KMS-11 (cell line): Measurements from ENCODE around the gene DDX24.
"Not testable (repeated sequence)": the region's sequence is repeated elsewhere in the genome, so short reads cannot be mapped to it uniquely, and the experiment has no call there.

Source experiments
- H2AFZ ChIP-seq: fragments of 200-600 bp; sonication (generic); 2 replicates; pipeline ENCODE4 v1.6.1; 2016; ENCODE audit warnings: antibody characterized with exemption, mixed run types, low read depth
- H3K27ac ChIP-seq: fragments of 200-600 bp; sonication (generic); 2 replicates; pipeline ENCODE4 v1.6.1; 2016; ENCODE audit warnings: mild to moderate bottlenecking, mixed run types
- H3K27me3 ChIP-seq: fragments of 200-600 bp; sonication (generic); 2 replicates; pipeline ENCODE4 v1.6.1; 2017; ENCODE audit warnings: mild to moderate bottlenecking, low read depth, mixed run types, moderate library complexity; ENCODE audit not compliant: insufficient read depth
- H3K36me3 ChIP-seq: fragments of 200-600 bp; sonication (generic); 2 replicates; pipeline ENCODE4 v1.6.1; 2017; ENCODE audit warnings: mild to moderate bottlenecking, mixed run types; ENCODE audit not compliant: insufficient read depth
- H3K4me1 ChIP-seq: fragments of 200-600 bp; sonication (generic); 2 replicates; pipeline ENCODE4 v1.6.1; 2016; ENCODE audit warnings: mild to moderate bottlenecking, low read depth, mixed run types; ENCODE audit not compliant: poor library complexity, severe bottlenecking
- H3K4me2 ChIP-seq: fragments of 200-600 bp; sonication (generic); 2 replicates; pipeline ENCODE4 v1.7.0; 2016; ENCODE audit warnings: mild to moderate bottlenecking, mixed run types
- H3K4me3 ChIP-seq: fragments of 200-600 bp; sonication (generic); IDR thresholded peaks from 2 replicates; pipeline ENCODE4 v1.6.1; 2017; ENCODE audit warnings: low read depth, low read length, mixed read lengths; ENCODE audit not compliant: insufficient read depth
- H3K79me2 ChIP-seq: fragments of 200-600 bp; sonication (generic); 2 replicates; pipeline ENCODE4 v1.6.1; 2016; ENCODE audit warnings: low read depth, mixed run types; ENCODE audit not compliant: insufficient read depth
- H3K9ac ChIP-seq: fragments of 200-600 bp; sonication (generic); 2 replicates; pipeline ENCODE4 v1.6.1; 2016; ENCODE audit warnings: mild to moderate bottlenecking, mixed run types
- H4K20me1 ChIP-seq: fragments of 200-600 bp; sonication (generic); 2 replicates; pipeline ENCODE4 v1.6.1; 2016; ENCODE audit warnings: mild to moderate bottlenecking, mixed run types; ENCODE audit not compliant: insufficient read depth
- TF ChIP-seq, protein P1 (sequence below): fragments of 200-600 bp; sonication (generic); conservative IDR thresholded peaks from 2 replicates; pipeline ENCODE4 v1.6.1; 2017; ENCODE audit warnings: low read depth, mild to moderate bottlenecking, antibody characterized with exemption, low read length, moderate library complexity, mixed read lengths

Gene DDX24

DNA sequence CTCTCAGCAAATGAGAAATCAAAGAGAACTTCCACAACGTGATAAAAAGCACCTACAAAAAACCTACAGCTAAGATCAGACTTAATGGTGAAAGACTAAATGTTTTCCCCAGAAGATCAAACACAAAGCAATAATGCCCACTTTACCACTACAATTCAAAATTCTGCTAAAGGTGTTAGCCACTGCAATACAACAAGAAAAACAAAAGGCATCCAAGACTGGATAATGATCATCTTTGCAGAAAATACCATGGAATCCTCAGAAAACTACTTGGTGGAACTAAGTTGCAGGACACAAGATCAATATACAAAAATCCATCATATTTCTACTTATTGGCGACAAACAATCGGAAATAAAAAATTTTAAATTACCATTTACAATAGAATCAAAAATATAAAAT is 6.5 kb downstream of the DDX24 start:
- Histone ChIP-seq H4K20me1 (no peaks in the 10 kb centered on the region; the same call in 1 of the 2 replicates), H3K36me3 (peaks cover 8% of the 10 kb centered on the region; the same call in 1 of the 2 replicates), H3K4me2 (no peak overlapping the region), H3K4me1 (peaks cover 13% of the 10 kb centered on the region), H3K4me3 (no peak overlapping the region), H3K27me3 (no peaks in the 10 kb centered on the region), H3K9ac (no peak overlapping the region), H2AFZ (no peak overlapping the region), H3K79me2 (peaks cover 100% of the 10 kb centered on the region), H3K27ac (no peak overlapping the region)
- TF ChIP-seq, protein P1, sequence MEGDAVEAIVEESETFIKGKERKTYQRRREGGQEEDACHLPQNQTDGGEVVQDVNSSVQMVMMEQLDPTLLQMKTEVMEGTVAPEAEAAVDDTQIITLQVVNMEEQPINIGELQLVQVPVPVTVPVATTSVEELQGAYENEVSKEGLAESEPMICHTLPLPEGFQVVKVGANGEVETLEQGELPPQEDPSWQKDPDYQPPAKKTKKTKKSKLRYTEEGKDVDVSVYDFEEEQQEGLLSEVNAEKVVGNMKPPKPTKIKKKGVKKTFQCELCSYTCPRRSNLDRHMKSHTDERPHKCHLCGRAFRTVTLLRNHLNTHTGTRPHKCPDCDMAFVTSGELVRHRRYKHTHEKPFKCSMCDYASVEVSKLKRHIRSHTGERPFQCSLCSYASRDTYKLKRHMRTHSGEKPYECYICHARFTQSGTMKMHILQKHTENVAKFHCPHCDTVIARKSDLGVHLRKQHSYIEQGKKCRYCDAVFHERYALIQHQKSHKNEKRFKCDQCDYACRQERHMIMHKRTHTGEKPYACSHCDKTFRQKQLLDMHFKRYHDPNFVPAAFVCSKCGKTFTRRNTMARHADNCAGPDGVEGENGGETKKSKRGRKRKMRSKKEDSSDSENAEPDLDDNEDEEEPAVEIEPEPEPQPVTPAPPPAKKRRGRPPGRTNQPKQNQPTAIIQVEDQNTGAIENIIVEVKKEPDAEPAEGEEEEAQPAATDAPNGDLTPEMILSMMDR: no peak

- not testable (repeated sequence) for H2AFZ ChIP-seq, H3K9ac ChIP-seq, H3K4me1 ChIP-seq, H3K27me3 ChIP-seq, H3K4me3 ChIP-seq, H3K4me2 ChIP-seq, H3K27ac ChIP-seq, H3K36me3 ChIP-seq, H4K20me1 ChIP-seq
- peaks cover 100% of the 10 kb centered on the region for H3K79me2 ChIP-seq
Observed at GRCh38 chr14:94072076-94072475, 8.9 kb downstream of the DDX24 start.

- TF ChIP-seq, protein P1: no peak
- no peak overlapping the region for H3K9ac ChIP-seq
- H3K79me2 ChIP-seq: peaks cover 87% of the 10 kb centered on the region
- no peaks in the 10 kb centered on the region for H3K36me3 ChIP-seq
- H4K20me1 ChIP-seq: peaks cover 12% of the 10 kb centered on the region; the same call in 1 of the 2 replicates
- H3K4me1 ChIP-seq: no peaks in the 10 kb centered on the region
- no peak overlapping the region for H3K4me3 ChIP-seq
- H2AFZ ChIP-seq: no peak overlapping the region
- no peaks in the 10 kb centered on the region for H3K27me3 ChIP-seq
- H3K27ac ChIP-seq: no peak overlapping the region
- no peak overlapping the region for H3K4me2 ChIP-seq
Observed at GRCh38 chr14:94066089-94066676, 14.8 kb downstream of the DDX24 start.

DNA sequence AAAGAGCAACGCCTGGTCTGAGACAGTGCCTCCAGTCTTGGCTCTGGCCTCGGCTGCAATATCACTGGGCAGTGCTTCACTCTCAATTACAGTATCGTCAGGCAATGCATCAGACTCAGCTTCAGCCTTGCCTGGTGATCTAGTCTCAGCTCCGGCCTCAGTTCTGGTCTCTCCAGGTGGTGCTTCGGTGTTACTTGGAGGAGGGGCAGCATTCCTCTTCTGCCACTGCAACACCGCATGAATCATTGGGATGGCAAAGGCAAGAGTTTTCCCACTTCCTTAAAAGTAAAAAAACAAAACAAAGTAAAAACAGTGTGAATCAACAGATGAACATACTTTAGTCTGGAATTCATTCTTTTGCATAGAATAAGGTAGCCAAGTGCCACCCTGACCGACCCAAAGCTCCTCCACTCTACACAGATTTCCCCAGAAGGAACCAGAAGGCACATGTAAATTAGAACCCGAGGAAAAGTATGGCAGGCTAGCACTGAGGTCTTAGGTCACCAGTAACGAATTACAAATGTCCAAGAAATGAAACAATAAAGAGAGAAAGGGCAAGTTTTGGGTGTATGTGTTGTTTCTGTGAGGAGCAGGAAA is 18.6 kb downstream of the DDX24 start:
- H2AFZ ChIP-seq: no peak overlapping the region
- H3K4me1 ChIP-seq: peaks cover 29% of the 10 kb centered on the region
- no peak overlapping the region for H3K4me3 ChIP-seq
- H3K27ac ChIP-seq: no peak overlapping the region
- peaks cover 12% of the 10 kb centered on the region; the same call in 1 of the 2 replicates for H4K20me1 ChIP-seq
- no peak overlapping the region for H3K4me2 ChIP-seq
- H3K79me2 ChIP-seq: peaks cover 56% of the 10 kb centered on the region
- TF ChIP-seq, protein P1: no peak
- H3K9ac ChIP-seq: no peak overlapping the region
- H3K36me3 ChIP-seq: peaks cover 4% of the 10 kb centered on the region; the same call in 1 of the 2 replicates
- no peaks in the 10 kb centered on the region for H3K27me3 ChIP-seq

DNA sequence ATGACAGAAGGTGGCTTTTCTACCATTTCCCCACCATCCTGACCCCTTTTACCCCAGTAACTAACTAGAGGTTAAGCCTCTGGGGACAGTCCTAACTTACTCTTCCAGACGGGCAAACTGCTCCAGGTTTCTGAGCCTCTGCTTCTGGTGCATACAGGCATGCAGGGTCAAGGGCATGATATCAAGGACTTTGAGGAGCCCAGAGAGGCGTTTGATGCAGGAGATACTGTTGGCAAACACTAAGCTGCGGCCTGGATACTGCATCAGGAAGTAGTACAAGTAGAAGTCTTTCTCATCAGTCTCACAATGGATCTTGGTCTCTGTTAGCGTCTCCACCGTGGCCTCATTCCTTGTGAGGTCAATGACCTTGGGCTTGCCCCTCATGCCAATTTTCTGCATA is 21.0 kb downstream of the DDX24 start:
- Histone ChIP-seq H3K9ac (no peak overlapping the region), H3K4me2 (no peak overlapping the region), H4K20me1 (peaks cover 17% of the 10 kb centered on the region; the same call in 1 of the 2 replicates), H3K79me2 (peaks cover 39% of the 10 kb centered on the region; the same call in 1 of the 2 replicates), H3K4me3 (no peak overlapping the region), H2AFZ (no peak overlapping the region), H3K27ac (no peak overlapping the region), H3K36me3 (peaks cover 4% of the 10 kb centered on the region; the same call in 1 of the 2 replicates), H3K4me1 (peaks cover 54% of the 10 kb centered on the region), H3K27me3 (no peaks in the 10 kb centered on the region)
- TF ChIP-seq, protein P1: no peak
